Measurements from ENCODE around the gene ITGA11.

DNA sequence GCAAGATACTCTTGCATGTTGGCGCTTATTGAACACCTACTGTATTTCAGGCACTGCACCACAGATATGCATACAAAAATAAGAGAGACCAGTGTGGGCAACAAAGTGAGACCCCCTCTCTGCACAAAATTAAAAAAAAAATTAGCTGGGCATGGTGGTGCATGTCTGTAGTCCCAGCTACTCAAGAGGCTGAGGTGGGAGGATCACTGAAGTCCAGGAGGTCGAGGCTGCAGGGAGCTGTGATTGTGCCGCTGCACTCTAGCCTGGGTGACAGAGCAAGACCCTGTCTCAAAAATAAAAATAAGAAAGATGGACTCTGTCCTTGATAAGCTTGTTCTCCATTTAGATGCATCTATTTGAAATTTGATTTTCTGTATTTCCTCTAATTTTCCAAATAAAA, 133.6 kb downstream of the ITGA11 start:
- TF ChIP-seq YY1 (IDR thresholded peaks at IDR 0.05; ENCODE audit: insufficient read depth, insufficient read length) (no peak), ZNF274 (IDR thresholded peaks at IDR 0.05; ENCODE audit: low read depth, low read length) (no peak)
